ENCODE measurements around the gene PRSS56.

GRCh38 chr2:232571026-232571474, 50.9 kb downstream of the PRSS56 start:
- TF ChIP-seq CTCF (IDR thresholded peaks at IDR 0.05) (no peak), POLR2A (IDR thresholded peaks at IDR 0.05) (no peak)

Measured in ovary (tissue), 3 donors.